ENCODE measurements around the gene ITPK1.

The ITPK1 gene

DNA sequence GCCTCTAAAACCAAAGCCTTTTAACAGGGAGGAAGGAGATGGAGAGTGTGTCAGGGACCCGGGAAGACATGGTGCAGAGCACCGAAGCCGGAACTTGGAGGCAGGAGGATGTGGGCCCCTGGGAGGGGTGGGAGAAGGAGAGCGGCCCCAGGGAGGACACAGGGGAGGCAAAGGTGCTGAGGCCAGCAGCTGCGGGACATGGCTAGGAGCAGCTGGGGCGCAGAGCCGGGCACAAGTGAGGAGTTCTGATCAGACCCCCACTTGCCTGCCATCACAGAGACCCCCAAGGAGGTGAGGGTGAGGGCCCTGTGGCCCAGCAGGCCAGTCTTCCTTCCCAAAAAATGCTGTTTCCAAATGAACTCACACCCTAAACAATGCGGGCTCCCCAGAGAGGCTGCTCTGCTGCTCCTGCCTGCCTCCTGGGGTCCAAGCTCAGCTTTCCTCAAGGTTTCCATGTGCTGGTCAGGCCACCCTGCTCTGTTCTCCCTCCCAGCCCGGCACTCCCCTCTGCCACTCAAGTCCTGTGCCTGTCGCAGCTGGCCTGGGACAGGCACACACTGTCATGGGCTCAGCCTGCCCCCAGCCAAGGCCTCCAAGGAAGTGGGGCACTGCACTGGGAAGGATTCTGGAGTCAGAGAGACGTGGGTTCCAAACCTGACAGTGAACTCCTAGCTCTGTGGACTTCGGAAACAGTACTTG, 168.7 kb downstream of the ITPK1 start:
- no peak for DNase-seq

DNA sequence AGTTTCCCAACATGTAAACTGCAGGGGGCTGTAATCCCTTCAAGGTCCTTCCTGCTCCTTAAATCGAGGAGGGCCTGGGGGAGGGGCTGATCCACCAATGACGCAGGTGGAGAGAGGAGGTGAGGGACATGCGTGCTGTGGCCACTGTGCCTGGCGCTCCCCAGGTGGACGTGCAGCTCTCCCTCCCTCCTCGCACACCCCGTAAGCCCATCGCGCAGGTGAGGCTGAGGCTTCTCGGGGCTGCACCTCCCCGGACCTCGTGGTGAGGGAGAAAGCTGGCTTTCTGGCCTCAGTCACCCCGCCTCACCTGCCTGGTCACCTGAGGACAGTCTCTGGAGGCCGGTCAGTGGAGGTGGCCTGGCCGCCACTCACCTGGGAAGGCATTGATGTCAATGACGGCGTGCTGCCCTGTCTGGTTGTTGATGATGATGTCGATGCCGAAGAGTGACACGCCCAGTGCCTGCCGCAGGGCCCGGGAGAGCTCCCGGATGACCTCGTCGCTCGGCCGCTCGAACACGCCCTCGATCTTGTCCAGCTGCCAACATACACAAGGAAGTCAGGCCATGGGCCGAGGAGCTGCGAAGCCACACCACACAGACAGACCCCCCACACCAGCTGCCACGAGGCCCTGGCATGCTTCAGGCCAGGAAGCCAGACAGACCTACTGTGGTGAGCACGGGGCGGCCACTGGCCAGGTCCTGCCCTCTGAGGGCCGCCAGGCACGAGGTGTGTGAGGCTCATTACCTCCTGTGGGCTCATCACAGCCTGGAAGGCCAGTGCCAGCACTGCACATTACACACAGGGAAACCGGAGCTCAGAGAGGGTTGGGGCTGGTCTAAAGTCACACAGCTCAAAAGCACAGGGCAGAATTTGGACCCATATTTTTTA, 169.5 kb downstream of the ITPK1 start:
- no peak for DNase-seq

DNA sequence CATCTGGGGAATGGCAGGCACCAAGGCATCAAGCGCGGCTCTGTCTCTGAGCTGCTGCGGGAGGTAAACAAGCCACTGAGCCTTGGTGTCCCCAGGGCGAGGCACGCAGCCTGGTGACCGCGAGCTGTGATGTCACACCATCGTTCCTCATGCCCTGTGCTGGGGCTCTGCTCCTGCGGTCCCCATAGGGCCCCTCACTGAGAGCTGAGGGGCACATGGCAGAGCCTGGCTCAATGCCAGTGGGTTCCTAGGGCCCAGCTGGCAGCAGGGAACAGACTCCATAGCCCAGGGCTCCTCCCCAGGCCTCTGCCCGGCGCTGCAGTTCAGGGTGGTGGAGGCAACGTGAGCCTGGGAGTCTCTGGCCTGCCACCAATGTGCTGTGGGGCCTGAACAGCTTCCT, 170.2 kb downstream of the ITPK1 start:
- no peak for DNase-seq

DNA sequence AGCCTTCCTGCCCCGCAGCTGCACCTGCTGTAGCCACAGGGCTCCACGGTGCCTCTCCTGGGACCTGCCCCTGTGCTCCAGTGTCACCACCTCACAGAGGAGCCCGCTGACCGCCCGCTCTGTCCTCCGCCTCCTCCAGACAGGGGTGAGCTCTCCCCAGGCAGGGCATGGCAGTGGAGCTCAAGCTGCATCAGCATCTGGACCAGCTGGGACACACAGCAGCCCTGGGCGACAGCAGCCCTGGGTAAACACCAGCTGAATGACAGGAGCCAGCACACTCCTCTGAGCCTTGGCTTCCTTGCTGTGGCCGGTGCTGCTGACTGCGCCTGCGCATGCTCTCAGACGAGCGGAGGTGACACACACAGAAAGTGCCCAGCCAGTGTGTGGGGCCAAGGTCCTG, 170.7 kb downstream of the ITPK1 start:
- no peak for DNase-seq

DNA sequence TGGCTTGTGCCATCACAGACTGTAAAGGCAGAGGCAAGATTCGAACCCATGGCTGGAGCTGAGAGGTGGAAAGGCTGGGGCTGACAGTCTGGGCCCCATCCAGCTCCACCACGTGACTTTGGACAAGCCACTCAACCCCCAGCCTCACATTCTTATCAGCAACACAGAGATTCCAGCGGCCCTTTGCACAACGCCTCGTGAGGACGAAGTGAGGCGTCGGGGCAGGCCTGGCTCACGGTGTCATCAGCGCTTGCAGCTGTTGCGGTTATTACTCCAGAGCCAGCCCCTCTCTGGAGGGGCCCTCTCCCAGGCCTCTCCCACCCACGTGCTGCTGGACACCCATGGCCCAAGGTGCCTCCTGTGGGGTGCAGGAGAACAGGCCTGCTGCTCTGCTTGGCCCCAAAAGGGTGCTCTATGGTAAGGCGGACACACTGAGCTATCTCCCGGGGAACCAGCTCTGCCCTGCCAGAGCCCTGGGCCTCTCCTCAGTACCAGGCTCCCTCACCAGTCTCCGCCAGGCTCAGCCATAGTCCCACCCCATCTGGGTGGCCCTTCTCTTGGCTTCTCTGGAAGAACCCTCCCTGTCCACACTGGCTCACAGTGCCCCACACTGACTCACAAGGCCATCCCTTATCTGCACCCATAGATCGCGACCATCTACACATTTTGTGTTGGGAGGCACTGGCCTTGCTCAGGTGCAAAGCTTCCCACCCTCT, 171.7 kb downstream of the ITPK1 start:
- DNase-seq: no peak

DNA sequence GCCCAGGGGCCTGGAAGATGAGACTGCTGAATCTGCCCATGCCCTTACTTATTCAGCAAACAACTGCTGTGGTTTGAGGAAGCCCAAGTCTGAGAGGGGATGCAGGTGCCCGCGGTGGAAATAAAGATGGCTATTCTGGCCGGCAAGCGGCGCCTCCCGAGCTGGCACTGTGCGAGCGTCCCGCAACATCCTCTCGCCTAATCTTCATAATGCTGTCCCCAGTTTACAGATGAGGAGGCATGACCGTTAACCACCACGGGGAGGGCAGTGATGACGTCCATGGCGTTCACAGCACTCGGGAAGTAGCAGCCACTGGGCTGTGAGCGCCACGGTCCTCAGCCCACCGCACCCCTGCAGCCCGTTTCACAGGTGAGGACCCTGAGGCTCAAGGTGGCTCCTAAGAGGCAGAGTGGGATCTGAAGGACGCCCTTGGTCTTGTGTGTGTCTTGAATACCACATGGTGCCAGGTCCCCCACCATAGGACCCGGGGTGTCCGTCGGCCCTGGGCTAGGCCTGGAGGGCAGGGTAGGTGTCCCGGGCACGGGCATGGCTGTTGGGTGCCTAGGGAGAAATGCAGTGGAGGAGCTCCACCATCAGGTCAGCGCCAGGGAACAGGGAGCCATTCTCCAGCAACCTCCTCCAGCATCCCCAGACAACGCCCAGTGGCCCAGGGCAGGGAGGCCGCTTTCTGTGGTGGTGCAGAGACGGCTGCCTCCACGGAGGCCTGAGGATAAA, 172.6 kb downstream of the ITPK1 start:
- no peak for DNase-seq

DNA sequence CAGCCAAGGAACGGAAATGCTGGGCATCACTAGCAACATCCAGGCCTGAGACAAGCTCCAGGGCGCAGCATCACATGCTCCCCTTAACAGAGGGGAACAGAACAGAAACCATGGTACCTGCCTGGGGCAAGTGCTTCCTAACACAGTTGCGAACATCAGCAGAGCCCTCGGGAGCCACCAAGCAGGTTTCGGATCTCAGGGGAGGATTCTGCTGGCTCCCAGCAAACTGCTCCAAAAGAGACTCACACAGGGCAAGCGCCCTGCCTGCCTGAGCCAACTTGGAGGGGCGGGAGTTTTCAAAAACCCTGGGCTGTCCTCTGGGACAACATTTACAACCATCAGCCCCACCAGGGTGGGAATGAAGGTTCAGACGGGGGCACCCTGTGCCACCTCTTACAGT, 173.1 kb downstream of the ITPK1 start:
- no peak for DNase-seq

DNA sequence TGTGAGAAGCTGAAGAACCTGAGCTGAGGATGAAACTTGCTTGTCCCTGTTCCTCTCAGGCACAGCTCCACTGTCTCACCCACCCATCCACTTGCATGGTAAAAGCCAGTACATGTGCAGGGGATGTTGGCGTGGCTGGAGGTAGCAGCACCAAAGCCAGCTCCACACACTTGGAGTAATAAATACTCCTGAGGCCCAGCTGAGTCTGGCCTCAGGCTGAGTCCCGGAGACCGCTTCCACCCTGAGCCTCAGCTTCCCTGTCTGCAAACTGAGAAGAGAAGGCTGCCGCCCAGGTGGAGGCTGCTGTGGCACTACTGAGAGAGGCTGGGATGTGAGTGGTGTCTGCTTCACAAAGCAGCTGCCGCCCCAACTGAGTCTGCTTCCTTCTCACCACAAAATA, 173.6 kb downstream of the ITPK1 start:
- no peak for DNase-seq

DNA sequence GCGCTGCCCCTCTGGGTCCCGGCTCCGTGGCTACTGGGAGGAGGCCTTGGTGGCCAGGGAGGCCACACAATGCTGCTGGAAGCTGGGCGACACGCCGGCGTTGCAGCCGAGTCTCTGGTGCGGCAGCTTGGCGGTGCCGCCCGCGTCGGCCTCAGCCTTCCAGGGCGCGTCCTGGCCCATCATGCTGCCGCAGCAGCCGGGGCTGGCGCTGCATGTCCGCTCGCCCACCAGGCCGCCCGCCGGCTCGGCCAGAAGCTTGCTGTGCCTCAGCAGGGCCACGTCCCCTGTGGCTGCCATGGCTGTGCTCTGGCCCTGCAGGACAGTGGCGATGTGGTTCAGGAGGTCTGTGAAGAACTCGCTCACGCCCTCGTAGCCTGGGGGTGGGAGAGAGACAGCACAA, 174.2 kb downstream of the ITPK1 start:
- no peak for DNase-seq

DNA sequence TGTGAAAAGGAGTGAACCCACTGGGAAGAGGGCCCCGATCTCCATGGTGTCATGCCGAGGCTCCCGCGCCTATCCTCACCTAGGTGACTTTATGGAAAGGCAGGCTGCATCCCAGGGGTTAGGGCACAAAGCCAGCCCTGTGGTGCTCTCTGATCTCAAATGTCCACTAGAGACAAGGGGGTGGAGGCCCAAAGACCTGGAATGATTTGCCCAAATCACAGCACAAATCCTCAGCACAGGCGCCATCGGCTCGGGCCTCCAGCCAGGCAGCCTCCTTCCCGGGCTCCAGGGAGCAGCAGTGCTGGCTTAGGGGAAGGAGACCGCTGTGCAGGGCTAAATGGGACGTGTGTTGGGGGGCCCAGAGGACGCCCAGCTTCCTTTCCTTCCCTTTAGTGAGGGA, 175.2 kb downstream of the ITPK1 start:
- no peak for DNase-seq

DNA sequence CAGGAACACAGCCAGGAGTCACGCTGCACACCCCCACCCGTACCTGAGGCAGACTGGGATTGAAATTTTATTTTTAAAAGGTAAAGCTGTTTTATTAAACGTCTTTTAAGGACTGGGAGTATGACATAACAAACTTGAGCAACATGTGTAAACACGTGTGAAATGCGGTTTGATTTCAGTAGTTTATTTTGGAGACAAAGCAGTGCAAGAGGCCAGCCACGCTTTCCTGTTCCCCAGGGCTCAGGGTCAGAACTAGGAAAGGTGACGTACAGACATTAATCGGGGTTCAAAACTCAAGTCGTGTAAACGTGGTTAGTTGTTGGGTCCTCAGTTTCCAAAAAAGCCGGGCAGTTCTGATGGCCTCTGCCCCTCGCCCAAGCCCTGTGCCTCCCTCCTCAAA, 176.0 kb downstream of the ITPK1 start:
- DNase-seq: no peak

DNA sequence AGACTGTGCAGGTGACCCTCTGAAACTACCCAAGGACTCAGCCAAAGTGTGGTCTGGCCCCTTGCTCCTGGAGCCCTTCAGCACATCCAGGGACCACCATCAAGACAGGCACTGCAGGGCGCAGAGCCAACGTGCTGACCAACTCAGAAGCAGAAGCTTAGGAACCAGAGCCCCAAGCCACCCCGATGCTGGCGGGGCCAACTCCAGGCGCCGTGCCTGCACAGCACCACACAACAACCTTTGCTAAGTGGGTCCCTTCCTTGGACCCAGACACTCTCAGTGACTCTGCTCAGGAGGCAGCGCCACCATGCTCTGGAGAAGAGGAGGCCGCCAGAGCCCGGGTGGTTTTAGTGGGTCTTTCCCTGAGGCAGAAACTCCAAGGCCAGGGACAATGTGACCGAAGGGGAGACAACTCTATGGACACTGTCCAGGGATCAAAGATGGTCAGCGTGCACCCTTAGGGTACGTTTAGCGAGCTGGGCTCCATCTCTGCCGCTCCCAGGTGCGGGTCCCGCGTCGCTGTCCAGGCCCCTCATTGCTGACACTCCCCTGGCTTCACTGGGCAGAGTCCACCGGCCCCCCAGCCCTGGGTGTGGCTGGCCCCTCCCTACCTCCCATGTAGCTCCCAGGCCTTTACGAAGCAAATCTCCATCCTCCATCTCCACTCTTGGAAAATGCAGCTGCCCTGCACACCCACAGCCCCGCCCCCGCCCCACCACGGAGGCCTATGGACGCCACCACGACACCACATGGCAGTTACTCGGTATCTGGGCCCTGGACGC, 176.6 kb downstream of the ITPK1 start:
- no peak for DNase-seq

DNA sequence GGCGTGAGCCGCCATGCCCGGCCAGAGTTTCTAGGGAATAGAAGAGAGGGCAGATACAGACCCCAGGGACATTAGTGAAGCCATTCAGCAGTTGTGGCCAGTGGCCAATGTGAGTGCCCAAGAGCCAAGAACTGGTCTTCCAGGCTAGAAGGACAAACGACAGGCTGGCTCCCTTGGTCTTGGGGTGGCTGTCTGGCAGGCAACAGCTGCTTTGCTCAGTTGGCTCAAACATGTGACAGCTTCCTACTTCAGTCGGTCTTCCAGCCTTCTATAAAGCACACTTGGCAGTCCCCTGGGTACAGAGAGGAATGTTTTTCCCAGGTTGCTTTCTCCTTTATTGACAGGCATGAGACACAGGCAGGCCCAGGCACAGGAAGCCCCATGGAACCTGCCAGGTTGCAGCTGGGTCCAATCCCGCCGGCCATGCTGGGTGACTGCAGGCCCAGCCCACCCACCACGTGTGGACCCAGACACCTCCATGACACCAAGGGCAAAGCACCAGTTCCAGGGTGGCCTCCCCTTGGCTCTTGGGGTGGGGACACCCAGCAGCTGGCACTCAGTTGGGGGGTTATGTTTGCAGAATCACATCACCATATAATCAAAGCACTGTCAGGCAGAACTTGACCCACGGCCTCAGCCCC, 177.4 kb downstream of the ITPK1 start:
- no peak for DNase-seq

DNA sequence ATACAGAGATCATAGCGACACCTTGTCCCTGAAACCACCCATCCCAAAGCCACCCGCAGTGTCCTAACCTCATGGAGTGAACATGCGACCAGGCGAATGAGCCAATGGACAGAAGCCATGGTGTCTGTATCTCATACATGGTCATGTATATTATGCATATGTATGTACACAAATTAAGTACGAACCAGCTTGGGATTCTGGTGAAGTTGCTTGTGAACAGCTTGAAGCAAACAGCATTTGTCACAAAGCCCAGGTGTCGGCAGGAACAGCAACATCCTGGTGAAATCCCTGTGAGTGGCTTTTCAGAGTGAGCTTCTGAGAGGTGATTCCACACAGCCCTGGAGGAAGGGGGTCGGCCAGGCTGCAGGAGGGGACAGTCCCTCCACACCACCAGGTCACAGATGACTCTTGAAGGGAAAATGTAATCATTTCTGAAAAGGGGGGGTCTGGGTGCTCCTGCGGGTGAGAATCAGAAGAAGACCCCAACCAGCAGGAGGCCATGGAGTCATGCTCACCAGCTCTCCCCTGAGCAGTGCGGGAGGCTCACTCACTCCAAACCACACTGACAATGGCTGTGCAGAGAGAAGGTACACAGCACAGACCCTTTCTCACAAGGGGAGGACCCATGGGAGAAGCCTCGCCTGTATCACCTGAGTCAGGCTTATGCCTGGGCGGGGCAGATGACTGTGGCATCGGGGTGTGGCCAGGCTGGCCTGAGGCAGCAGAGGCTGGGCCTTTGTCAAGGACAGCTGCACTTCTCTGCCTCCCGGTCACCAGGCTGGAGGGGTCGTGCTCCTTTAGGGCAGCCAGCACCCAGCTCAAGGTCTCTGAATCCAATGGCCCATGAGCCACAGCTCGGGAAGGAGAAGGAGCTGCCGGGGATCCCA, 178.4 kb downstream of the ITPK1 start:
- DNase-seq: no peak

DNA sequence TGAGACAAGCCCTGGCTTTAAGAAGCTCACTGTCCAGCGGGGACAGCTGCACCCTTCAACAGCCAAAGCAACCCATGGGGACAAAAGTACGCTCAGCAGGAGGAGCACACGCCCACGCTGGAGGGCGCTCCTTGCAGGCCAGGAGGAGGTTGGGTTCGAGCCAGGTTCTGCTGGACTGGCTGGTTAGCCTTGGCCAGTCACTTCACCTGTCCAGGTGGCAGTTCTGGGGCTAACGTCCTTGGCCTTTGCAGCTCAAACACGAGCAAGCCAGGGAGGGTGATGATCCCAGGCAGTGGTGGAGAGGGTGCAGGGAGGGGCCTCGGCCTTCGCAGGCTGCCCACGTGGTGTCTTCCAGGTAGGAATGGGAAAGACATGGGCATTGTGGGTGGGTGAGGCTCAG, 179.6 kb downstream of the ITPK1 start:
- no peak for DNase-seq

DNA sequence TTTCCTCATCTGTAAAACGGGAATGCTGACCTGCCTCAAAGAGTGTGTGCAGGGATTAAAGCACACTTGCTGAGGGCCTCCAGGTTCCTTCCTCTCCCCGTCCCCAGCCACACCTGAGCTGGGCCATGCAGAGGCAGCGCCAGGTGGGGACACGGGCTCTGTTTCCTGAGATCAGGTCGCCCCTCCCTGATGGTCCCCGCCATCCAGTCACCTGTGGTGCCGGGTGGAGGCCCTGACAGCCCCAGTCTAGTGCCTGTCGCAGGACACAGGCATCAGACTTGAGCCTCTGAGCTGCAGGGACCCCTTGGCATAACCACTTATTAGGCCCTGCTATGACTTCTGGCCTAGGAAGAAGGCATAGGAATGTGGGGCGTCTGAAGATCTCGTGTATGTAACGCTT, 180.3 kb downstream of the ITPK1 start:
- DNase-seq: no peak

DNA sequence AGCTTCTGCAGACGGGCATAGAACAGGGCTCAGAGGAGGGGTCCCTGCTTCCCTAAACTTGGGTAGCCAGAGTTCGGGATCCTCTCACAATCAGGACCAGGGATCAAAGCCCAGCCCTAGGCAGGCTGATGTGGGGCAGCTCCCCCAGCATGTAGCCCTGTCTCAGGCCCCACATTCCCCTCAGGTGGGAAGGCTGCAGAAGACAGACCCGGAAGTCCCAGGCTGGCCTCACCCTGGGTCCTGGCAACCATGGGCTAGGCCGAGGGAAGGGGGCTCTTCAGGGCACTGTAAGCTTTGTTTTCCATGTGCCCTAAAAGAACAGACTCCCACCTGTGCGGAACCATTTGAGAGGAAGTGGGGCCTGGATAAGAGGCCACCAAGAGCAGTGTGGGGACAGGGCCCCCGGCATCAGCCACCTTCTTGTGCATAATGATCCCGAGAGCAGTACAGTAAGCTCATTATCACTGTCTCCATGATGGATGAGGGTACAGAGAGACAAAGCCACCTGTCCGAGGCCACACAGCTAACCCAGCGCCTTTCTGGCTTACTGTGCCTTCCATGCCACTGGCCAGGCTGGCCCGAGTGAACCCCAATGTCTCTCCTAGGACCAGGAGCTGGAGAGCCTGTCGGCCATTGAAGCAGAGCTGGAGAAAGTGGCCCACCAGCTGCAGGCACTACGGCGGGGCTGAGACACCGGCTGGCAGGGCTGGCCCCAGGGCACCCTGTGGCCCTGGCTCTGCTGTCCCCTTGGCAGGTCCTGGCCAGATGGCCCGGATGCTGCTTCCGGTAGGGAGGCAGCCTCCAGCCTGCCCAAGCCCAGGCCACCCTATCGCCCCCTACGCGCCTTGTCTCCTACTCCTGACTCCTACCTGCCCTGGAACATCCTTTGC, 181.3 kb downstream of the ITPK1 start:
- no peak for DNase-seq

DNA sequence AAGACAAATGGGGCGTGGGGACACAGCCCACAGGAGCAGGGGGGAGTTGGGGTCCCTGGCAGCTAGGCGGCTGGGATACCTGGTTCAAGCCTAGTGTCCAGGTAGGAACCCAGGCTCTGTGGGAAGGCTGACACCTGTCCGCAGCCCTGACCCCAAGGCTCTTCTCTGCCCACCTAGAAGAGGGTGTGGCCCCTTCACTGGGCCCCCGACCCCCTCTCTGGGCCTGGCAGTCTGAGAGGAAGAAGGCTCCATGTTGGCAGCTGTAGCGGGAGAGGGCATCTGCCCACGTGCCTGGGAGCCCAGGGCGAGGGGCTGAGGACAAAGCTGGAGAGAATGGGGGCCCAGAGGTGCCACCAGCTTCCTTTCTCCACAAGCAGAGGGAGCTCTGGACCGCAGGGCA, 182.2 kb downstream of the ITPK1 start:
- no peak for DNase-seq
